GM12864 (cell line): ENCODE results near the gene KDM4B.

ENCODE experiments used
- DNase-seq: peaks from one replicate; pipeline ENCODE4 v3.0.0-alpha.2; 2011; ENCODE audit warnings: low read depth
- H3K4me3 ChIP-seq: 2 replicates; pipeline ENCODE4 v1.5.1; 2011; ENCODE audit warnings: mild to moderate bottlenecking, low read depth, low read length, control low read depth
- TF ChIP-seq, protein P1 (sequence below): IDR thresholded peaks from 2 replicates; pipeline ENCODE4 v1.5.1; 2011; ENCODE audit warnings: low read depth, mild to moderate bottlenecking, moderate library complexity, low read length, control low read depth, inconsistent platforms; ENCODE audit errors: missing control alignments

Gene KDM4B

DNA sequence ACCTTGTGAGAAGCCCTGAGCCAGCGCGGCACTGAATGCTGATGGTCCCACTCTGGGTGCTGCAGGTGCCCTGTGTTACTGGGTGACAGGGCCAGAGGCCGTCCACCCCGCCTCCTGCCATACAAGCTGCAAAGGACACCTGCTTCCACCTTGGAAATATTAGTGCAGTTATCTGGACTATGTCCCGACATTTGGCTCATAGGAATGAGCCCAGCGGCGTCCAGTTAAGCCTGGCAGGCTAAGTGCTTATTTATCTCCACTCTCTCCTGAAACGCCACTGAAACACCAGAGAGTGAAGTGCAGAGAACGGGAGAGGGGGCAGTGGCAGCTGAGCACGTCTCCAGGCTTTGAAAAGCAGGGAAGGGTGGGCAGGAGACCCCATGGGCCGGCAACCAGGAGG is 145.8 kb downstream of the KDM4B start:
- no peak for DNase-seq
- TF ChIP-seq, protein P1, sequence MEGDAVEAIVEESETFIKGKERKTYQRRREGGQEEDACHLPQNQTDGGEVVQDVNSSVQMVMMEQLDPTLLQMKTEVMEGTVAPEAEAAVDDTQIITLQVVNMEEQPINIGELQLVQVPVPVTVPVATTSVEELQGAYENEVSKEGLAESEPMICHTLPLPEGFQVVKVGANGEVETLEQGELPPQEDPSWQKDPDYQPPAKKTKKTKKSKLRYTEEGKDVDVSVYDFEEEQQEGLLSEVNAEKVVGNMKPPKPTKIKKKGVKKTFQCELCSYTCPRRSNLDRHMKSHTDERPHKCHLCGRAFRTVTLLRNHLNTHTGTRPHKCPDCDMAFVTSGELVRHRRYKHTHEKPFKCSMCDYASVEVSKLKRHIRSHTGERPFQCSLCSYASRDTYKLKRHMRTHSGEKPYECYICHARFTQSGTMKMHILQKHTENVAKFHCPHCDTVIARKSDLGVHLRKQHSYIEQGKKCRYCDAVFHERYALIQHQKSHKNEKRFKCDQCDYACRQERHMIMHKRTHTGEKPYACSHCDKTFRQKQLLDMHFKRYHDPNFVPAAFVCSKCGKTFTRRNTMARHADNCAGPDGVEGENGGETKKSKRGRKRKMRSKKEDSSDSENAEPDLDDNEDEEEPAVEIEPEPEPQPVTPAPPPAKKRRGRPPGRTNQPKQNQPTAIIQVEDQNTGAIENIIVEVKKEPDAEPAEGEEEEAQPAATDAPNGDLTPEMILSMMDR: no peak

DNA sequence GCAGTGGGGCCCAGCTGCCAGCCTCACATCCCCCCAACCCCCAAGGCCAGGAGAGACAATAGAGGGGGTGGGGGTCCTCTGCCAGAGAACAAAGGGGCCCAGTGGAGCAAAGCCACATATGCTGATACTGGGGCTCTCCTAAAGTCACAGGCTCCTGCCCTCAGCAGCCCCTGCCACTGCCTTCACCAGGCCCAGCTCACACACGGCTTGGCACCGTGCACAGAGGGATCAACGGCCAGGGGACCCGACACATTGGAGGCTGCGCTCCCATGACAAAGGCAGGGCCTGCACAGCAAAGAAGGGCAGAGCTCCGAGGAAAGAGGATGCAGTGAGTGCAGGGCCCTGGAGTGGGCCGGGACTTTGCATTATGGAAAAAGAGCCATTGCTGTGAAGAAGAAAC is 146.4 kb downstream of the KDM4B start:
- H3K4me3 ChIP-seq: no peak overlapping the region
- TF ChIP-seq, protein P1: no peak
- no peak for DNase-seq

More for the DNA sequence above, 145.8 kb downstream of the KDM4B start:
- H3K4me3 ChIP-seq: no peak overlapping the region

DNA sequence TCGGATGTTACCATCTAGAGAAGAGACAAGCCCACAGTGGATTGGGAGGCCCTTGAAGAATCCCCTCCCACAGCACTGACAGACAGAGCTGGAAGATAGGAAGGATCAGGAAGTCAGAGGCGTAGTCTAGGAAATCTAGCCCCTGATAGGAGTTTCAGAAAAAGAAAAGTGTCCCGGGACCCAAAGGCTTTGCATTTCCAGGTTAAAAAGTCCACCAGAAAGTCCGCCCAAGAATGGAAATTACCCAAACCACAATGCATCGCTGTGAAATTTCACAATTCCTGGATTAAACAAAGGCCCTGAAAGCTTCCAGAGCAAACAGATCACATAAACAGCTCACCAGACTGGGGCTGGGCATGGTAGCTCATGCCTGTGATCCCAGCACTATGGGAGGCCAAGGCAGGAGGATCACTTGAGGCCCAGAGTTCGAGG is 146.9 kb downstream of the KDM4B start:
- DNase-seq: no peak
- no peak overlapping the region for H3K4me3 ChIP-seq
- TF ChIP-seq, protein P1: no peak

DNA sequence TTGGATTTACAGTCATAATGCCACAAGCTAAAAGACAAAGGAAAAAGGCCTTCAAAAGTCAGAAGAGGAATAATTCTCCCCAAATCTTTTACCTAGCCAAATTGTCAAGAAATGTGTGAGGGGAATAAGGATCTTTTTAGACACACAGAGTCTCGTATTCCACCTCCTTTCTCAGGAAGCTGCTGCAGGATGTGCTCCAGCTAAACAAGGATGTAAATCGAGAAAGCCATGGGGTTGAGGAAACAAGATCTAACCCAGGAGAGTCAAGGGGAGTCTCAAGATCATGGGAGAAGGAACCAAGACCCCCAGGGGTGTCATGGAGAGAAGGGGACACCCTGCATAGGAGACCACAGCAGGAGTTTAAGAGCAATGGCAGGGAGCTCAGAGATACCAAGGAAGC is 147.4 kb downstream of the KDM4B start:
- DNase-seq: no peak
- TF ChIP-seq, protein P1: no peak
- no peak overlapping the region for H3K4me3 ChIP-seq

DNA sequence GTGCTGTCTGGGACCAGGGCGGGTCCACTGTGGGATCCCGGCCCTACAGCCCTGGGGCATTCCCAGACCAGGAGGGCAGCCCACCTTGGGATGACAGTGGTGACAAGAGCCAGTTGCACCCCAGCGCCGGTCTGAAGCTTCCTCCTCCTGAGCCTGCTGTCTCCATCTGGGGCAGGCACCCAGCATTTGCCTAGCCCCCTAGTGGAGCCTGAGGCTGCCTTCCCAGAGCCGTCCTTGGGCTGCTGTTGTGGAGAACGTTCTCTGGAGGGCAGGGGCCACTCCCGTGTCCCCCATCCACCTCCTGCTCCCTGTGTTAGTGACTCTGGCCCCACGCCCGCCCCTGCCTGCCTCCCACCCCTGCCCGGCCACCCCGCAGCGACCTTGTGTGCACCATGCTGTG is 148.5 kb downstream of the KDM4B start:
- no peak for DNase-seq

DNA sequence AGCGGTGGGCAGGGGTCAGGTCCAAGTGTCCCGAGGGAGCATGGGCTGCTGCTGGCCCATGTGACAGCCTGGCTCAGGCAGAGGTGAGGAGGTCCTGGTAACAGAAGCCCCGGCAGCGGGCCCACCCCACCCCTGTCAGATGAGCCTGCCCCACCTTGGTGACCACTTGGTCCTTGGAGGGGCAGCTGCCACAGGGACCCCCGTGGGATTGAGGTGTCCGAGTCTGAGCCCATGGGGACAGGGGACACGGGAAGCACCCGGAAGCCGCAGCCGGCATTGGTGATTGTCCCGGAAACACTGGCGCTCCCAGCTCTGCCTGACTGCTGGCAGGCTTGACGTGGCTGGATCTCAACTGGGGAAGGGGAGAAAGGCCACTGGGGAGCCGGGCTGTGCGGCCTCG is 149.1 kb downstream of the KDM4B start:
- TF ChIP-seq, protein P1: no peak
- DNase-seq: no peak
- H3K4me3 ChIP-seq: no peak overlapping the region

More for the DNA sequence above, 148.5 kb downstream of the KDM4B start:
- TF ChIP-seq, protein P1: no peak
- H3K4me3 ChIP-seq: no peak overlapping the region

DNA sequence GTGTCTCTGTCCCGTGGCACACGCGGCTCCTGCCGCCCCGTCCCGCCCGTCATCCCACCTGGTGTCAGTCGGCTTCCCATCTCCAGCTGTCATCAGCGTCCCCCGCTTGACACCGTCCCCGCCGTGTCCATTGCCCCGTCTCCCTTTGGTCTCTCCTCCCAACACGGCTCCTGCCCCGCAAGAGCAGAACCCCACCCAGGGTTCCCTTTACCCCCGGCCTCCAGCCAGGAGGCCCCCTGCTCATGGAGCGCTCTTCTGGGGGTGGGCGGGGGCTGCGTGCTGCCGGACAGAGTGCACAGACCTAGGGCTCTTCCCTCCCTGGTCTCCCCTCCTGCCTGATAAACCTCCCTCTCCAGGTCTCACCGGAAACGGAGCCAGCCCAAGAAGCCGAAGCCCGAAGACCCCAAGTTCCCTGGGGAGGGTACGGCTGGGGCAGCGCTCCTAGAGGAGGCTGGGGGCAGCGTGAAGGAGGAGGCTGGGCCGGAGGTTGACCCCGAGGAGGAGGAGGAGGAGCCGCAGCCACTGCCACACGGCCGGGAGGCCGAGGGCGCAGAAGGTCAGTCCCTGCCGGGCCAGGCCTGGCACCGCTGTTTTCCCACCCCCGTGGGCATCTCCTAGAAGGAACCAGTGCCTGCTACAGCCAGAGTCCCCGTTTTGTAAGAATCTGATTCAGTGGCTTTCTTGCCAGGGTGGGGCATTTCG is 150.5 kb downstream of the KDM4B start:
- TF ChIP-seq, protein P1: no peak
- no peak for DNase-seq
- H3K4me3 ChIP-seq: no peak overlapping the region
